Mammary epithelial cell (primary cell): Measurements from ENCODE around the gene CHMP6.

Source experiments
- CTCF ChIP-seq, 2 donors: IDR thresholded peaks in 1 of 2; conservative IDR thresholded peaks in 1 of 2; 2 replicates each; pipeline ENCODE4 v1.5.1; 2011 to 2012; ENCODE audit warnings: inconsistent platforms in 2 of 2, low read length in 2 of 2, mild to moderate bottlenecking in 2 of 2, control low read depth in 1 of 2, low read depth in 1 of 2; ENCODE audit not compliant: insufficient read depth in 1 of 2; ENCODE audit errors: extremely low read depth in 1 of 2
- EZH2 ChIP-seq: IDR thresholded peaks from 2 replicates; pipeline ENCODE4 v1.6.1; 2012; ENCODE audit warnings: low read length, inconsistent platforms, borderline replicate concordance

GRCh38 chr17:80962356-80963329 lies 29.0 kb upstream of the CHMP6 start:
- TF ChIP-seq CTCF (conservative IDR thresholded peaks at IDR 0.05 in 1 of 2, IDR thresholded peaks at IDR 0.05 in 1 of 2; ENCODE audit: extremely low read depth in 1 of 2, insufficient read depth in 1 of 2, low read depth in 1 of 2, low read length in 2 of 2) (no peak), EZH2 (no peak)
